HepG2 (cell line): ENCODE data around the gene PCNA. TPM values are rescaled to one million over a fixed set of nuclear protein-coding genes. Genes with fewer than 3 reads are reported as not detected.

Experiments used
- ERF ChIP-seq: IDR thresholded peaks from 2 replicates; pipeline ENCODE4 v1.6.1; 2018; ENCODE audit warnings: missing biosample characterization, missing genetic modification reagents
- GABPA ChIP-seq, 2 experiments: IDR thresholded peaks; 2 replicates each; pipeline ENCODE4 v1.6.1; 2011 to 2016; ENCODE audit warnings: low read depth in 2 of 2, low read length in 1 of 2, missing biosample characterization in 1 of 2, missing genetic modification characterization in 1 of 2
- ISL2 ChIP-seq: sonication (generic); formaldehyde crosslinking; IDR thresholded peaks from 2 replicates; pipeline ENCODE4 v1.5.0; 2020; ENCODE audit warnings: missing genetic modification reagents
- JARID2 ChIP-seq: sonication (generic); formaldehyde crosslinking; IDR thresholded peaks from 2 replicates; pipeline ENCODE4 v1.8.1; 2023; ENCODE audit warnings: missing genetic modification reagents, inconsistent platforms; ENCODE audit not compliant: insufficient replicate concordance
- JUNB ChIP-seq: sonication (generic); formaldehyde crosslinking; IDR thresholded peaks from 2 replicates; pipeline ENCODE4 v1.8.0; 2022; ENCODE audit warnings: missing genetic modification reagents, mild to moderate bottlenecking, borderline replicate concordance
- NFYB ChIP-seq: sonication (generic); formaldehyde crosslinking; IDR thresholded peaks from 2 replicates; pipeline ENCODE4 v1.4.0; 2020; ENCODE audit warnings: missing genetic modification reagents
- PAF1 ChIP-seq: IDR thresholded peaks from 2 replicates; pipeline ENCODE4 v1.6.1; 2016; ENCODE audit warnings: missing genetic modification reagents, missing compliant biosample characterization
- POLR2AphosphoS5 ChIP-seq: IDR thresholded peaks from 2 replicates; pipeline ENCODE4 v1.6.1; 2012; ENCODE audit warnings: low read depth, low read length
- RFX1 ChIP-seq: fragments of 450-650 bp; IDR thresholded peaks from 2 replicates; pipeline ENCODE4 v1.6.1; 2017
- RNF2 ChIP-seq: fragments of 450-650 bp; conservative IDR thresholded peaks from 2 replicates; pipeline ENCODE4 v1.6.1; 2016; ENCODE audit warnings: low read depth
- SPEN ChIP-seq: sonication (generic); formaldehyde crosslinking; IDR thresholded peaks from 2 replicates; pipeline ENCODE4 v1.5.1; 2020; ENCODE audit warnings: low read depth, mild to moderate bottlenecking, missing genetic modification reagents
- TCF12 ChIP-seq, 2 experiments: fragments of 450-650 bp in 1 of 2; sonication (generic) in 1 of 2; formaldehyde crosslinking in 1 of 2; IDR thresholded peaks; 2 replicates each; pipeline versions ENCODE4 v1.6.1 to v1.8.0; 2017 to 2022; ENCODE audit warnings: antibody characterized with exemption in 1 of 2, mild to moderate bottlenecking in 1 of 2, missing genetic modification reagents in 1 of 2, moderate library complexity in 1 of 2
- ZBTB1 ChIP-seq: sonication (generic); formaldehyde crosslinking; IDR thresholded peaks from 2 replicates; pipeline ENCODE4 v1.4.0; 2020; ENCODE audit warnings: missing genetic modification reagents, borderline replicate concordance
- ZNF225 ChIP-seq: sonication (generic); formaldehyde crosslinking; IDR thresholded peaks from 2 replicates; pipeline ENCODE4 v1.4.0; 2020; ENCODE audit warnings: mild to moderate bottlenecking, missing genetic modification reagents
- ZNF253 ChIP-seq: sonication (generic); formaldehyde crosslinking; IDR thresholded peaks from 2 replicates; pipeline ENCODE4 v1.8.0; 2022; ENCODE audit warnings: mild to moderate bottlenecking, missing genetic modification reagents, borderline replicate concordance
- ZNF30 ChIP-seq: sonication (generic); formaldehyde crosslinking; IDR thresholded peaks from 2 replicates; pipeline ENCODE4 v1.5.0; 2020; ENCODE audit warnings: mild to moderate bottlenecking, missing genetic modification reagents
- ZNF34 ChIP-seq: sonication (generic); formaldehyde crosslinking; IDR thresholded peaks from 2 replicates; pipeline ENCODE4 v1.4.0; 2020; ENCODE audit warnings: mild to moderate bottlenecking, missing genetic modification reagents, borderline replicate concordance
- ZNF761 ChIP-seq: sonication (generic); formaldehyde crosslinking; conservative IDR thresholded peaks from 2 replicates; pipeline ENCODE4 v1.4.0; 2020; ENCODE audit warnings: mild to moderate bottlenecking, missing genetic modification reagents
- ZNF768 ChIP-seq: sonication (generic); formaldehyde crosslinking; IDR thresholded peaks from 2 replicates; pipeline ENCODE4 v1.4.0; 2020; ENCODE audit warnings: missing genetic modification reagents
- polyA plus RNA-seq, 8 experiments: library from polyadenylated mRNA; depleted of rRNA in 3 of 8; stranded (reverse) in 7 of 8; unstranded in 1 of 8; fragments of >200 nt; fragmentation: Illumina TruSeq in 4 of 8; extraction: Trizol in 4 of 8; gene quantifications; 2 replicates each; pipeline versions ENCODE4 v1.2.1 to v1.2.3, GENCODE V29; 2011 to 2016; ENCODE audit warnings: low read depth in 4 of 8, missing spikeins in 1 of 8, mixed read lengths in 1 of 8; ENCODE audit not compliant: insufficient read depth in 1 of 8
- total RNA-seq, 5 experiments: library from RNA; depleted of rRNA; stranded (reverse); fragments of >200 nt; fragmentation: Illumina TruSeq; extraction: Trizol; gene quantifications; 2 replicates each; pipeline ENCODE4 v1.2.3, GENCODE V29; 2016; ENCODE audit warnings: low read depth in 1 of 5
- TF ChIP-seq, protein P1 (sequence below): sonication (generic); formaldehyde crosslinking; IDR thresholded peaks from 2 replicates; pipeline ENCODE4 v1.4.0; 2020; ENCODE audit warnings: missing genetic modification reagents
- TF ChIP-seq, protein P2 (sequence below), 2 experiments: sonication (generic) in 1 of 2; formaldehyde crosslinking in 1 of 2; IDR thresholded peaks; 2 replicates each; pipeline versions ENCODE4 v1.5.1 to v1.6.1; 2011 to 2020; ENCODE audit warnings: borderline replicate concordance in 1 of 2, low read depth in 1 of 2, low read length in 1 of 2, mild to moderate bottlenecking in 1 of 2, missing genetic modification reagents in 1 of 2, moderate library complexity in 1 of 2
- TF ChIP-seq, protein P3 (sequence below): sonication (generic); formaldehyde crosslinking; conservative IDR thresholded peaks from 2 replicates; pipeline ENCODE4 v1.8.0; 2022; ENCODE audit warnings: mild to moderate bottlenecking, moderate library complexity, missing genetic modification reagents

PCNA gene
- total and polyA plus RNA-seq, 2 of the 13 experiments (the other 11 are each of a cell fraction or from before 2014, with no cell fraction given) = 229 to 655 TPM

DNA sequence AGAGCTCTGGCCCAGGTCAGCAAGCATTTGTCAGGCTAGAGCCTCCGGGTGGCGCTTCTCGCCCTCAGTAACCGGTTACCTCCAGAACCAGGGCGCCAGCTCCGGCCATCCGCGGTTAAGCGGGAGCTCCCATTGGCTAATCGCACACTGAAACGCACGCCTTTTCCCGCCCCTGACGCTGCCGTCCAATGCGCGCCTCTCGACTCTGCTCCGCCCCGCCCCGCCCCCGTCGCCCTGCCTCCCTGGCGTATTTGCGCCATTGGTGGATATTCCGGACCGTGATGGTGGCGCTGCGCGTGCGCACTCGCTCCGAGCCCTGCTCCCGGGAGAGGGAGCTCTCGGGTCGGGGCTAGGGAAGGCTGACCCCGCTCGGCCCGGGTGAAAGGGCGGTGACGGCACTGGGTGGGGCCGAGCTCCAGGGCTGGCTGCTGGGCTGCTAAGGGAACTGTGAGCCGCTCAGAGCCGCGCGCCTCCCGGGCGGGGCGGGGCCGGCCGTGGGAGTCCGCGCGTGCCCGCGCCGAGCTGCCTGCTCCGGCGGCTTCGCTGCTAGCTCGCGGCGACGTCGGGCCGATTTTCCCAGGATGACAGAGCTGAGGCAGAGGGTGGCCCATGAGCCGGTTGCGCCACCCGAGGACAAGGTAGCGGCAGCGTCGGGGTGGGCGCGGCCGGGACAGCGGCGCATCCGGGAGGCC is 6.9 kb upstream of the PCNA start, which contains the start of gene CDS2 (continued):
- TF ChIP-seq, protein P1, sequence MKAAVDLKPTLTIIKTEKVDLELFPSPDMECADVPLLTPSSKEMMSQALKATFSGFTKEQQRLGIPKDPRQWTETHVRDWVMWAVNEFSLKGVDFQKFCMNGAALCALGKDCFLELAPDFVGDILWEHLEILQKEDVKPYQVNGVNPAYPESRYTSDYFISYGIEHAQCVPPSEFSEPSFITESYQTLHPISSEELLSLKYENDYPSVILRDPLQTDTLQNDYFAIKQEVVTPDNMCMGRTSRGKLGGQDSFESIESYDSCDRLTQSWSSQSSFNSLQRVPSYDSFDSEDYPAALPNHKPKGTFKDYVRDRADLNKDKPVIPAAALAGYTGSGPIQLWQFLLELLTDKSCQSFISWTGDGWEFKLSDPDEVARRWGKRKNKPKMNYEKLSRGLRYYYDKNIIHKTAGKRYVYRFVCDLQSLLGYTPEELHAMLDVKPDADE = no peak
- no peak for TF ChIP-seq TCF12 (IDR thresholded peaks at IDR 0.05)
- peak; percentile 77; the same call in 1 of the 2 replicates for TF ChIP-seq TCF12 (CRISPR knock-in tag; IDR thresholded peaks at IDR 0.05)
- TF ChIP-seq ZBTB1 (CRISPR knock-in tag) = no peak
- TF ChIP-seq PAF1 = no peak
- TF ChIP-seq JARID2 = peak; percentile 95
- no peak for TF ChIP-seq ZNF30 (CRISPR knock-in tag)
- no peak for TF ChIP-seq JUNB
- TF ChIP-seq, protein P2, sequence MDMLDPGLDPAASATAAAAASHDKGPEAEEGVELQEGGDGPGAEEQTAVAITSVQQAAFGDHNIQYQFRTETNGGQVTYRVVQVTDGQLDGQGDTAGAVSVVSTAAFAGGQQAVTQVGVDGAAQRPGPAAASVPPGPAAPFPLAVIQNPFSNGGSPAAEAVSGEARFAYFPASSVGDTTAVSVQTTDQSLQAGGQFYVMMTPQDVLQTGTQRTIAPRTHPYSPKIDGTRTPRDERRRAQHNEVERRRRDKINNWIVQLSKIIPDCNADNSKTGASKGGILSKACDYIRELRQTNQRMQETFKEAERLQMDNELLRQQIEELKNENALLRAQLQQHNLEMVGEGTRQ (IDR thresholded peaks at IDR 0.05; ENCODE audit: low read depth, low read length) = no peak
- TF ChIP-seq, protein P2 (CRISPR knock-in tag; IDR thresholded peaks at IDR 0.05; ENCODE audit: borderline replicate concordance) = 0 out of 2 replicates have a peak, but pooled peaks have one; percentile 3
- TF ChIP-seq ISL2 (CRISPR knock-in tag) = peak; percentile 84
- peak; percentile 49 for TF ChIP-seq POLR2AphosphoS5
- peak; percentile 93 for TF ChIP-seq NFYB (CRISPR knock-in tag)
- peak; percentile 71 for TF ChIP-seq ZNF768
- peak; percentile 70; the same call in 1 of the 2 replicates for TF ChIP-seq RNF2
- TF ChIP-seq, protein P3, sequence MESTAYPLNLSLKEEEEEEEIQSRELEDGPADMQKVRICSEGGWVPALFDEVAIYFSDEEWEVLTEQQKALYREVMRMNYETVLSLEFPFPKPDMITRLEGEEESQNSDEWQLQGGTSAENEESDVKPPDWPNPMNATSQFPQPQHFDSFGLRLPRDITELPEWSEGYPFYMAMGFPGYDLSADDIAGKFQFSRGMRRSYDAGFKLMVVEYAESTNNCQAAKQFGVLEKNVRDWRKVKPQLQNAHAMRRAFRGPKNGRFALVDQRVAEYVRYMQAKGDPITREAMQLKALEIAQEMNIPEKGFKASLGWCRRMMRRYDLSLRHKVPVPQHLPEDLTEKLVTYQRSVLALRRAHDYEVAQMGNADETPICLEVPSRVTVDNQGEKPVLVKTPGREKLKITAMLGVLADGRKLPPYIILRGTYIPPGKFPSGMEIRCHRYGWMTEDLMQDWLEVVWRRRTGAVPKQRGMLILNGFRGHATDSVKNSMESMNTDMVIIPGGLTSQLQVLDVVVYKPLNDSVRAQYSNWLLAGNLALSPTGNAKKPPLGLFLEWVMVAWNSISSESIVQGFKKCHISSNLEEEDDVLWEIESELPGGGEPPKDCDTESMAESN = peak; percentile 91
- no peak for TF ChIP-seq ZNF253 (CRISPR knock-in tag)
- TF ChIP-seq ZNF225 (CRISPR knock-in tag) = 0 out of 2 replicates have a peak, but pooled peaks have one; percentile 2
- TF ChIP-seq RFX1 = peak; percentile 56; the same call in 1 of the 2 replicates
- peak; percentile 95 for TF ChIP-seq ERF (CRISPR knock-in tag)
- peak; percentile 69 for TF ChIP-seq ZNF34 (CRISPR knock-in tag)
- no peak for TF ChIP-seq GABPA (IDR thresholded peaks at IDR 0.05; ENCODE audit: low read depth, low read length)
- peak; percentile 54 for TF ChIP-seq GABPA (CRISPR knock-in tag; IDR thresholded peaks at IDR 0.05; ENCODE audit: low read depth)
- TF ChIP-seq ZNF761 = peak; percentile 44; the same call in 1 of the 2 replicates
- peak; percentile 80 for TF ChIP-seq SPEN
